Measurements from ENCODE around the gene DPP3.

DNA sequence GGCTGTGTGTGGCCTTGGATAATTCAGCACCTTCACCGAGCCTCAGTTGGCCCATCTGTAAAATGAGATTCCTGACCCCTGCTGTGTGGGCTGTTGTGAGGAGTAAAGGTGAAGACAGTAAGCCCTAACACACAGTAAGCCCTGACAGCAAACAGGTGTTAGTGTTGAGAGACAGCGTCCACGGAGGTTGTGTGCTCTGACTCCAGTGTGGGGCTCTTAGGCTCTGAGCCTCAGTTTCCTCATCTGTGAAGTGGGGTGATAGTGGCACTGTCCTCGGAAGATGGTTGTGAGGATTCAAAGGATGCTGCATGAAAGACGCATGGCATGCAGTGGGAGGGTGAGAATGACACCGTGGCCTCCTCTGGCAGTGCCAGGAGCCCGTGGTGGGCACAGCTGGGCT, 14.2 kb downstream of the DPP3 start:
- TF ChIP-seq, protein P1, sequence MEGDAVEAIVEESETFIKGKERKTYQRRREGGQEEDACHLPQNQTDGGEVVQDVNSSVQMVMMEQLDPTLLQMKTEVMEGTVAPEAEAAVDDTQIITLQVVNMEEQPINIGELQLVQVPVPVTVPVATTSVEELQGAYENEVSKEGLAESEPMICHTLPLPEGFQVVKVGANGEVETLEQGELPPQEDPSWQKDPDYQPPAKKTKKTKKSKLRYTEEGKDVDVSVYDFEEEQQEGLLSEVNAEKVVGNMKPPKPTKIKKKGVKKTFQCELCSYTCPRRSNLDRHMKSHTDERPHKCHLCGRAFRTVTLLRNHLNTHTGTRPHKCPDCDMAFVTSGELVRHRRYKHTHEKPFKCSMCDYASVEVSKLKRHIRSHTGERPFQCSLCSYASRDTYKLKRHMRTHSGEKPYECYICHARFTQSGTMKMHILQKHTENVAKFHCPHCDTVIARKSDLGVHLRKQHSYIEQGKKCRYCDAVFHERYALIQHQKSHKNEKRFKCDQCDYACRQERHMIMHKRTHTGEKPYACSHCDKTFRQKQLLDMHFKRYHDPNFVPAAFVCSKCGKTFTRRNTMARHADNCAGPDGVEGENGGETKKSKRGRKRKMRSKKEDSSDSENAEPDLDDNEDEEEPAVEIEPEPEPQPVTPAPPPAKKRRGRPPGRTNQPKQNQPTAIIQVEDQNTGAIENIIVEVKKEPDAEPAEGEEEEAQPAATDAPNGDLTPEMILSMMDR (IDR thresholded peaks at IDR 0.05): no peak
- TF ChIP-seq POLR2A (IDR thresholded peaks at IDR 0.05) (no peak), EP300 (IDR thresholded peaks at IDR 0.05) (no peak), POLR2AphosphoS5 (IDR thresholded peaks at IDR 0.05) (no peak)

Measured in gastroesophageal sphincter (tissue), 3 donors.